SK-N-SH treated with all-trans-retinoic acid at 6 μM for 48 hours (cell line): Measurements from ENCODE around the gene SLX9.

Experiments
- ARNTL ChIP-seq: fragments of 450-650 bp; formaldehyde crosslinking; IDR thresholded peaks from 2 replicates; pipeline ENCODE4 v1.5.0; 2020; ENCODE audit warnings: low read depth, mild to moderate bottlenecking, moderate library complexity, borderline replicate concordance
- RARB ChIP-seq: fragments of 250-450 bp; sonication (Bioruptor Pico); IDR thresholded peaks from 2 replicates; pipeline ENCODE4 v1.8.0; 2021; ENCODE audit warnings: mild to moderate bottlenecking, moderate library complexity
- ZNF70 ChIP-seq: fragments of 450-650 bp; formaldehyde crosslinking; IDR thresholded peaks from 2 replicates; pipeline ENCODE4 v1.5.0; 2020; ENCODE audit warnings: mild to moderate bottlenecking, moderate library complexity

DNA sequence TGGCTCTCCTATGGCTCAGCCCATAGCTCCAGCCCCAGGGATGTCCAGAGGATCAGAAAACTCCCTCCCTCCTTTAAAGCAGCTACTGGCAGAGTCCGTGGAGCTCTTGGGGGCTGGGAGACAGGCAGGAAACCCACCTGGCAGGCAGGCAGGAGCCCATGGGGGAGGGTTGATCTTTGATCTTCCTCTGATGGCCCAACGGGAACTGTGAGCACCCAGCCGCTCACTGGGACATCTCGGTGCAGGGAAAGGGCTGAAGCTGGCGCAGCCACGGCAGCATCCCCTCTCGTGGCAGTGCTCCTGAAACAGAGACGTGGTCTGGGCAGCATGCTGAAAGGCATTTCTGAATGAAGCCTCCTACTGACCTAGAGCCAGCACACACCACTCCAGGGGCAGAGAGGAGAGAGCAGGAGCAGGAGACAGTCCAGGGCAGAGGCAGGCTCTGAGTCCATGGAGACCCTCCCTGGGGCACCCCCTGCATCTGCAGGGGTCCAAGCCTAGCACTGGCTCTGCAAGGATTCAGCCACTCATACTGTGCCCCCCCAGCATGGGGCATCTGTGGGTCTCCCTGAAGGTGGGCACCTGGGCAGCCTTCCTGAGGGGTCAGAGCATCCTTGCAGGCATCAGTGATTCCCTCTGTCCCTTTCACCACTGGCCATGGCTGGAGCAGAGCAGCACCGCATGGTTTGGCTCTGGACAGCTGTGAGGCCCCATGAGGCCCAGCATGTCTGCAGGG lies 4.9 kb upstream of the SLX9 start:
- TF ChIP-seq RARB (CRISPR knock-in tag) = no peak
- no peak for TF ChIP-seq ARNTL (CRISPR knock-in tag)
- no peak for TF ChIP-seq ZNF70
